NCI-H82 treated with DMSO at 0.1 percent for 48 hours (cell line): ENCODE results near the gene ANKRD42.
A peak's percentile ranks its signal among the peaks of the same experiment; 100 is the strongest.

ENCODE experiments used
- DNase-seq: peaks from one replicate; lab custom pipeline; 2025; ENCODE audit not compliant: unreplicated experiment; lab: John Stamatoyannopoulos, UW

ANKRD42 gene

GRCh38 chr11:83285771-83286528 is 92.4 kb downstream of the ANKRD42 start, which contains the start of gene CCDC90B:
TSS of gene CCDC90B (minus strand) at chr11:83286367. CDS start at chr11:83285972, 395 bp downstream.
- DNase-seq, result peak; percentile 89

- DNase-seq, result no peak
Measured at GRCh38 chr11:83287631-83288030, 94.1 kb downstream of the ANKRD42 start.

- peak; percentile 44 for DNase-seq
Measured at GRCh38 chr11:83292709-83293456, 99.4 kb downstream of the ANKRD42 start.

DNA sequence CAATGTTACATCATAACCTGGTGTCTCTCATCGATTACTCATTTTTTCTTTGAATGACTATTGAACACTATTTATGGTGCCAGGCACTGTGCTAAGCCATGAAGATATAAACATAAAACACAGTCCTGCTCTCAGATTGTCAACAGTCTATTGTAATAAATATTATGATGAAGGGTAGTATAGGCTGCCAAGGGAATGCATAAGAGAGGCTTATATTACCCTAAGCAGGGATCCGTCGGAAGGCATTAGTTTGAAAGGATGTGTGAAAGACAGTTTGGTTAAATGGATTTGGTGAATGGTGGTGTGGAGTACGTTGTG is 99.9 kb downstream of the ANKRD42 start:
- DNase-seq, result no peak

GRCh38 chr11:83294208-83294607 is 100.7 kb downstream of the ANKRD42 start:
- no peak for DNase-seq
